Measurements from ENCODE around the gene HDAC4. TPM values are rescaled to one million over a fixed set of nuclear protein-coding genes. Genes with fewer than 3 reads are reported as not detected.

HDAC4 gene
- total RNA-seq, 2 experiments from 2014 or later, result 64.8 to 67.4 TPM

- POLR2A ChIA-PET, result no interaction called here
- Mint-ChIP-seq H3K4me1 (peaks cover 3% of the 10 kb centered on the region), H3K27ac (no peak overlapping the region)
Measured at GRCh38 chr2:239060676-239061075, 340.1 kb downstream of the HDAC4 start.

GRCh38 chr2:239059854-239060253 is 341.0 kb downstream of the HDAC4 start:
- H3K4me1 Mint-ChIP-seq, result peaks cover 3% of the 10 kb centered on the region
- no peak overlapping the region for H3K4me3 Mint-ChIP-seq
- CTCF ChIA-PET, result no interaction called here
- no peaks in the 10 kb centered on the region for H3K27me3 Mint-ChIP-seq
- H3K9me3 Mint-ChIP-seq, result no peaks in the 10 kb centered on the region
- H3K36me3 Mint-ChIP-seq (ENCODE audit: low read depth), result peaks cover 10% of the 10 kb centered on the region
- POLR2A ChIA-PET, result no interaction called here
- no peak for DNase-seq
- no peak overlapping the region for H3K27ac Mint-ChIP-seq

More at GRCh38 chr2:239060676-239061075, 340.1 kb downstream of the HDAC4 start:
- Mint-ChIP-seq H3K27me3 (no peaks in the 10 kb centered on the region), H3K36me3 (ENCODE audit: low read depth) (peaks cover 10% of the 10 kb centered on the region), H3K4me3 (no peak overlapping the region), H3K9me3 (no peaks in the 10 kb centered on the region)
- no peak for DNase-seq
- CTCF ChIA-PET, result no interaction called here

GRCh38 chr2:239058766-239059165 is 342.1 kb downstream of the HDAC4 start:
- Mint-ChIP-seq H3K36me3 (ENCODE audit: low read depth) (peaks cover 14% of the 10 kb centered on the region), H3K4me3 (no peak overlapping the region), H3K27ac (no peak overlapping the region), H3K9me3 (no peaks in the 10 kb centered on the region), H3K4me1 (peaks cover 3% of the 10 kb centered on the region), H3K27me3 (no peaks in the 10 kb centered on the region)
- CTCF ChIA-PET, result no interaction called here
- POLR2A ChIA-PET, result no interaction called here
- no peak for DNase-seq

- POLR2A ChIA-PET, result no interaction called here
- H3K27ac Mint-ChIP-seq, result no peak overlapping the region
- no peaks in the 10 kb centered on the region for H3K9me3 Mint-ChIP-seq
- no peak overlapping the region for H3K4me3 Mint-ChIP-seq
- peaks cover 21% of the 10 kb centered on the region for H3K36me3 Mint-ChIP-seq (ENCODE audit: low read depth)
- DNase-seq, result no peak
- CTCF ChIA-PET, result no interaction called here
- peaks cover 3% of the 10 kb centered on the region for H3K4me1 Mint-ChIP-seq
- H3K27me3 Mint-ChIP-seq, result no peaks in the 10 kb centered on the region
Measured at GRCh38 chr2:239057533-239057932, 343.3 kb downstream of the HDAC4 start.

- Mint-ChIP-seq H3K27me3 (no peaks in the 10 kb centered on the region), H3K27ac (no peak overlapping the region), H3K9me3 (no peaks in the 10 kb centered on the region), H3K36me3 (ENCODE audit: low read depth) (peaks cover 28% of the 10 kb centered on the region), H3K4me3 (no peak overlapping the region), H3K4me1 (peaks cover 3% of the 10 kb centered on the region)
- ChIA-PET CTCF (no interaction called here), POLR2A (no interaction called here)
- DNase-seq, result no peak
Measured at GRCh38 chr2:239056611-239057010, 344.2 kb downstream of the HDAC4 start.

- peaks cover 3% of the 10 kb centered on the region for H3K4me1 Mint-ChIP-seq
- ChIA-PET CTCF (no interaction called here), POLR2A (no interaction called here)
- no peaks in the 10 kb centered on the region for H3K27me3 Mint-ChIP-seq
- H3K27ac Mint-ChIP-seq, result no peak overlapping the region
- H3K4me3 Mint-ChIP-seq, result no peak overlapping the region
- H3K9me3 Mint-ChIP-seq, result no peaks in the 10 kb centered on the region
- no peak for DNase-seq
- H3K36me3 Mint-ChIP-seq (ENCODE audit: low read depth), result peaks cover 23% of the 10 kb centered on the region
Measured at GRCh38 chr2:239055756-239056493, 344.9 kb downstream of the HDAC4 start.

GRCh38 chr2:239054921-239055320 is 345.9 kb downstream of the HDAC4 start:
- Mint-ChIP-seq H3K9me3 (no peaks in the 10 kb centered on the region), H3K36me3 (ENCODE audit: low read depth) (peaks cover 22% of the 10 kb centered on the region), H3K4me1 (peaks cover 3% of the 10 kb centered on the region), H3K4me3 (no peak overlapping the region), H3K27me3 (no peaks in the 10 kb centered on the region), H3K27ac (no peak overlapping the region)
- ChIA-PET CTCF (no interaction called here), POLR2A (no interaction called here)
- no peak for DNase-seq

- POLR2A ChIA-PET, result no interaction called here
- no peak for DNase-seq
- CTCF ChIA-PET, result no interaction called here
- H3K36me3 Mint-ChIP-seq (ENCODE audit: low read depth), result peaks cover 22% of the 10 kb centered on the region
- H3K27me3 Mint-ChIP-seq, result no peaks in the 10 kb centered on the region
- H3K4me3 Mint-ChIP-seq, result no peak overlapping the region
- H3K27ac Mint-ChIP-seq, result no peak overlapping the region
- H3K4me1 Mint-ChIP-seq, result peaks cover 3% of the 10 kb centered on the region
- H3K9me3 Mint-ChIP-seq, result no peaks in the 10 kb centered on the region
Measured at GRCh38 chr2:239053801-239054503, 346.9 kb downstream of the HDAC4 start.

GRCh38 chr2:239052798-239053665 is 347.8 kb downstream of the HDAC4 start:
- Mint-ChIP-seq H3K4me1 (peaks cover 3% of the 10 kb centered on the region), H3K27me3 (no peaks in the 10 kb centered on the region), H3K27ac (no peak overlapping the region), H3K36me3 (ENCODE audit: low read depth) (peaks cover 22% of the 10 kb centered on the region), H3K4me3 (no peak overlapping the region), H3K9me3 (no peaks in the 10 kb centered on the region)
- ChIA-PET POLR2A (no interaction called here), CTCF (no interaction called here)
- no peak for DNase-seq

- Mint-ChIP-seq H3K4me1 (peaks cover 3% of the 10 kb centered on the region), H3K9me3 (no peaks in the 10 kb centered on the region), H3K36me3 (ENCODE audit: low read depth) (peaks cover 22% of the 10 kb centered on the region), H3K4me3 (no peak overlapping the region), H3K27me3 (no peaks in the 10 kb centered on the region), H3K27ac (no peak overlapping the region)
- DNase-seq, result no peak
- ChIA-PET CTCF (interaction anchor here (0.6 kb wide), 1 partner anchor 268 kb away, joined by 7 read pairs; no protein-coding TSS in a partner anchor), POLR2A (no interaction called here)
Measured at GRCh38 chr2:239051891-239052445, 348.9 kb downstream of the HDAC4 start.

- H3K27ac Mint-ChIP-seq, result no peak overlapping the region
- H3K9me3 Mint-ChIP-seq, result no peaks in the 10 kb centered on the region
- H3K4me3 Mint-ChIP-seq, result no peak overlapping the region
- DNase-seq, result no peak
- peaks cover 21% of the 10 kb centered on the region for H3K36me3 Mint-ChIP-seq (ENCODE audit: low read depth)
- ChIA-PET CTCF (no interaction called here), POLR2A (no interaction called here)
- no peaks in the 10 kb centered on the region for H3K4me1 Mint-ChIP-seq
- no peaks in the 10 kb centered on the region for H3K27me3 Mint-ChIP-seq
Measured at GRCh38 chr2:239050252-239050649, 350.6 kb downstream of the HDAC4 start.

- no peaks in the 10 kb centered on the region for H3K27me3 Mint-ChIP-seq
- H3K4me3 Mint-ChIP-seq, result no peak overlapping the region
- ChIA-PET CTCF (no interaction called here), POLR2A (no interaction called here)
- peaks cover 15% of the 10 kb centered on the region for H3K36me3 Mint-ChIP-seq (ENCODE audit: low read depth)
- H3K9me3 Mint-ChIP-seq, result no peaks in the 10 kb centered on the region
- no peaks in the 10 kb centered on the region for H3K4me1 Mint-ChIP-seq
- H3K27ac Mint-ChIP-seq, result no peak overlapping the region
- DNase-seq, result no peak
Measured at GRCh38 chr2:239049421-239050251, 351.2 kb downstream of the HDAC4 start.
